Sigmoid colon (tissue), 7 donors: ENCODE results near the gene COBLL1. TPM values are rescaled to one million over a fixed set of nuclear protein-coding genes. Genes with fewer than 3 reads are reported as not detected.

Source experiments
- DNase-seq: peaks from one replicate; pipeline ENCODE4 v3.0.0-alpha.2; 2019
- H3K27ac ChIP-seq, 4 donors: fragments of 200-600 bp; sonication (generic); one replicate each; pipeline ENCODE4 v1.5.1; 2016 to 2019; ENCODE audit warnings: mild to moderate bottlenecking in 1 of 4
- H3K27me3 ChIP-seq, 3 donors: fragments of 200-600 bp; sonication (generic); one replicate each; pipeline ENCODE4 v1.5.1; 2019; ENCODE audit warnings: mild to moderate bottlenecking in 1 of 3
- H3K36me3 ChIP-seq, 4 donors: fragments of 200-600 bp; sonication (generic); one replicate each; pipeline ENCODE4 v1.5.1; 2016 to 2019
- H3K4me1 ChIP-seq, 4 donors: fragments of 200-600 bp; sonication (generic); one replicate each; pipeline ENCODE4 v1.5.1; 2017 to 2019
- H3K4me3 ChIP-seq, 4 donors: fragments of 200-600 bp; sonication (generic); one replicate each; pipeline ENCODE4 v1.5.1; 2017 to 2019; ENCODE audit warnings: mild to moderate bottlenecking in 2 of 4, moderate library complexity in 1 of 4
- H3K9me3 ChIP-seq, 4 donors: fragments of 200-600 bp in 3 of 4; sonication (generic) in 3 of 4; one replicate each; pipeline versions ENCODE4 v1.5.1 to v1.6.1; 2013 to 2019
- EP300 ChIP-seq, 4 donors: sonication (generic); formaldehyde crosslinking; IDR thresholded peaks; one replicate each; pipeline ENCODE4 v1.6.1; 2017; ENCODE audit warnings: antibody characterized with exemption in 4 of 4
- POLR2A ChIP-seq, 2 donors: fragments of 450-650 bp; IDR thresholded peaks; one replicate each; pipeline ENCODE4 v1.6.1; 2016; ENCODE audit warnings: antibody characterized with exemption in 2 of 2, mild to moderate bottlenecking in 2 of 2, moderate library complexity in 2 of 2
- POLR2AphosphoS5 ChIP-seq, 4 donors: sonication (generic); formaldehyde crosslinking; IDR thresholded peaks; one replicate each; pipeline ENCODE4 v1.6.1; 2017; ENCODE audit warnings: antibody characterized with exemption in 4 of 4
- WGBS, 2 donors: extraction: QIAGEN DNeasy Blood & Tissue Kit; methylation state at CpG; one replicate each; pipeline ENCODE4 v1.1.7; 2013; 5-methylcytosine and 5-hydroxymethylcytosine counted together
- intact Hi-C: fragments of 100-400 bp; cut with DNase I; formaldehyde crosslinking; loops from one replicate; pipeline ENCODE4 v1.15.1; 2023
- polyA plus RNA-seq, 3 donors: library from polyadenylated mRNA; stranded (reverse); fragments of 200-250 nt; gene quantifications; one replicate each; pipeline ENCODE4 v1.2.3, GENCODE V29; 2013
- total RNA-seq, 4 donors: library from RNA; depleted of rRNA; stranded (reverse); fragments of >200 nt; gene quantifications; one replicate each; pipeline ENCODE4 v1.1.0, GENCODE V29; 2016
- TF ChIP-seq, protein P1 (sequence below), 4 experiments: fragments of 450-650 bp in 3 of 4; fragments of 200-600 bp in 1 of 4; IDR thresholded peaks; one replicate each; pipeline ENCODE4 v1.5.1; 2016 to 2019; ENCODE audit warnings: antibody characterized with exemption in 4 of 4, mild to moderate bottlenecking in 3 of 4, moderate library complexity in 2 of 4
- donor health status: healthy with polysubstance abuse.
- donor health status: Bipolar disorder and iron deficiency.
- donor health status: healthy.

The COBLL1 gene
- total and polyA plus RNA-seq, 7 donors, result 3.9 to 22.4 (median 17.6) TPM

DNA sequence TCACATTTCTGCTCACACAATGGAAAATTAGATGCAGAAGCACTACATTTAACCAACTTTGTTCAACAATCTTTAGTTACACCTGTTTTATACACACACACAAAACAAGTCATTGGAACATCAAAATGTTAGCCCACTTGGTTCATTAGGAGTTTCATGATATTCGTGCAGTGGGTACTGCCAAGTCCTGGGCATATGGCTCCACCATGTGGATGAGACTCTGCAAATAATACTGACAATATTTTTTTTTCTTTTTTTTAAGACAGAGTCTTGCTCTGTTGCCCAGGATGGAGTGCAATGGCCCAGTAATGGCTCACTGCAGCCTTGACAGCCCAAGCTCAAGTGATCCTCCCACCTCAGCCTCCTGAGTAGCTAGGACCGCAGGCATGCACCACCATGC lies 185.9 kb downstream of the COBLL1 start:
- H3K4me1 ChIP-seq, result peaks cover 0 to 6% (median 0%) of the 10 kb centered on the region in 4 donors
- WGBS, 2 donors, result 91 to 93% methylated on average over 2 of the region's 2 CpGs
- no peak for DNase-seq
- TF ChIP-seq POLR2A (IDR thresholded peaks at IDR 0.05) (no peak), EP300 (IDR thresholded peaks at IDR 0.05) (no peak), POLR2AphosphoS5 (IDR thresholded peaks at IDR 0.05) (no peak)
- TF ChIP-seq, protein P1, sequence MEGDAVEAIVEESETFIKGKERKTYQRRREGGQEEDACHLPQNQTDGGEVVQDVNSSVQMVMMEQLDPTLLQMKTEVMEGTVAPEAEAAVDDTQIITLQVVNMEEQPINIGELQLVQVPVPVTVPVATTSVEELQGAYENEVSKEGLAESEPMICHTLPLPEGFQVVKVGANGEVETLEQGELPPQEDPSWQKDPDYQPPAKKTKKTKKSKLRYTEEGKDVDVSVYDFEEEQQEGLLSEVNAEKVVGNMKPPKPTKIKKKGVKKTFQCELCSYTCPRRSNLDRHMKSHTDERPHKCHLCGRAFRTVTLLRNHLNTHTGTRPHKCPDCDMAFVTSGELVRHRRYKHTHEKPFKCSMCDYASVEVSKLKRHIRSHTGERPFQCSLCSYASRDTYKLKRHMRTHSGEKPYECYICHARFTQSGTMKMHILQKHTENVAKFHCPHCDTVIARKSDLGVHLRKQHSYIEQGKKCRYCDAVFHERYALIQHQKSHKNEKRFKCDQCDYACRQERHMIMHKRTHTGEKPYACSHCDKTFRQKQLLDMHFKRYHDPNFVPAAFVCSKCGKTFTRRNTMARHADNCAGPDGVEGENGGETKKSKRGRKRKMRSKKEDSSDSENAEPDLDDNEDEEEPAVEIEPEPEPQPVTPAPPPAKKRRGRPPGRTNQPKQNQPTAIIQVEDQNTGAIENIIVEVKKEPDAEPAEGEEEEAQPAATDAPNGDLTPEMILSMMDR (IDR thresholded peaks at IDR 0.05), result no peak
- peaks cover 0 to 3% (median 0%) of the 10 kb centered on the region in 4 donors for H3K9me3 ChIP-seq
- H3K4me3 ChIP-seq, result no peak overlapping the region
- no peaks in the 10 kb centered on the region for H3K36me3 ChIP-seq
- intact Hi-C loops, result no loop called here
- no peaks in the 10 kb centered on the region for H3K27me3 ChIP-seq
- H3K27ac ChIP-seq, result no peak overlapping the region

DNA sequence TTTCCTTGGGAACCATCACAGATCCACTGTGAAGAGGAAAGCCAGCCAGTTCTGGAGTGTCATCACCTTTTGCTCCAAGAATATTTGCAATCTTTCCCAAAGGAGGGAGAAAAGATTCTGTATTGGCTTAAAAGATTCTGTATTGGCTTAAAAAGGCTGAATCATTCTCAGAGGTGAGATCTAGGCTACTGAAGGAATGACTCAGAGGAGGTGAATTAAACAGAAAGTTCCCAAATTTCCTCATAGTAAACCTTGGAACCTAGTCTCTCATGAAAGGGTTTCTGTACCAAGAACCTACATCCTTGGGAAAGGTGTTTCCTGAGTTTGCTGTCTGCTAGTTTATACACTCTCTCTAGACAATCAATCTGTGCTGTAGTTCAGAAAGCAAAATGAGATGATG lies 186.3 kb downstream of the COBLL1 start:
- DNase-seq, result no peak
- no peak overlapping the region for H3K4me3 ChIP-seq
- H3K9me3 ChIP-seq, result peaks cover 0 to 3% (median under 1%) of the 10 kb centered on the region in 4 donors
- no peak overlapping the region for H3K27ac ChIP-seq
- no peaks in the 10 kb centered on the region for H3K27me3 ChIP-seq
- TF ChIP-seq POLR2AphosphoS5 (IDR thresholded peaks at IDR 0.05) (no peak), EP300 (IDR thresholded peaks at IDR 0.05) (no peak), POLR2A (IDR thresholded peaks at IDR 0.05) (no peak)
- TF ChIP-seq, protein P1 (IDR thresholded peaks at IDR 0.05), result no peak
- no peaks in the 10 kb centered on the region for H3K36me3 ChIP-seq
- H3K4me1 ChIP-seq, result peaks cover 0 to 6% (median 0%) of the 10 kb centered on the region in 4 donors
- intact Hi-C loops, result no loop called here

- DNase-seq, result no peak
- Histone ChIP-seq H3K9me3 (peaks cover 0 to 10% (median 1%) of the 10 kb centered on the region in 4 donors), H3K4me1 (peaks cover 0 to 6% (median 0%) of the 10 kb centered on the region in 4 donors), H3K27ac (peak overlapping the region in 1 of 4 donors; percentile 36), H3K27me3 (no peaks in the 10 kb centered on the region), H3K4me3 (no peak overlapping the region), H3K36me3 (no peaks in the 10 kb centered on the region)
- TF ChIP-seq POLR2AphosphoS5 (IDR thresholded peaks at IDR 0.05), result no peak
- TF ChIP-seq POLR2A (IDR thresholded peaks at IDR 0.05), result no peak
- TF ChIP-seq EP300 (IDR thresholded peaks at IDR 0.05), result no peak
- TF ChIP-seq, protein P1 (IDR thresholded peaks at IDR 0.05), result no peak
- intact Hi-C loops, result no loop called here
- WGBS, 2 donors, result 66 to 76% methylated on average over 1 of the region's 1 CpG
Observed at GRCh38 chr2:164651361-164651760, 190.3 kb downstream of the COBLL1 start.

DNA sequence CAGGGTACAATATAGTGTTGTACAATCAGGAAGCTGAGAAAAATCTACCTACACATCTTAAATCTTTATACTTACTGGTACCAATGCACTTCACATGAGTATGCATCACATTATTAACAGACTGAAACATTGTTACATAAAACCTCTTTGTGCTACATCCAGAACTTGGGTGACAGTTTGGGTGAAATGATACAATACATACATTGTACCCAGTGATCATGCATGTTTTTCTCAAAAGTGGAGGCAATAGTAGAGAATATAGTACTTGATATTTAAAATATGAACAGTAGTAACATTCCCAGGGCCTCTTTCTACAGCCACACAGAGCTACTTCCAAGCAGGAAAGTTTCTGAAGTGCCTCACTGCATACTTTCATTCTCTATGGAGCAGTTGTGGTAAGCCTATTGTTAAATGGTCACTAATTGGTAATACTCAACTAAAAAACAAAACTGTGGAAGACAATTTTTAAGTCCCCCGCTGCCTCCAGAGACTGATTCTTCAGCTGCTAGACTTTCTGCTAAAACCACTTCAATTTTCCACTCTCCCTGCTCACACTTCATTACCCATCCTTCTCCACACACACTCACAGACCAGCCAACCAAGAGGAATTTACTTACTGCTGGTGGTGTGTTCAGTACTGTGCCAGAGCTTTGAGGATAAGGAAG lies 197.5 kb downstream of the COBLL1 start:
- H3K4me1 ChIP-seq, result no peaks in the 10 kb centered on the region
- peaks cover 0 to 4% (median 0%) of the 10 kb centered on the region in 4 donors for H3K9me3 ChIP-seq
- no peak for DNase-seq
- no peaks in the 10 kb centered on the region for H3K36me3 ChIP-seq
- H3K27me3 ChIP-seq, result no peaks in the 10 kb centered on the region
- intact Hi-C loops, result no loop called here
- H3K4me3 ChIP-seq, result no peak overlapping the region
- 97 to 98% methylated on average over 1 of the region's 1 CpG for WGBS, 2 donors
- no peak overlapping the region for H3K27ac ChIP-seq
- no peak for TF ChIP-seq POLR2AphosphoS5 (IDR thresholded peaks at IDR 0.05)
- TF ChIP-seq POLR2A (IDR thresholded peaks at IDR 0.05), result no peak
- TF ChIP-seq, protein P1 (IDR thresholded peaks at IDR 0.05), result no peak
- TF ChIP-seq EP300 (IDR thresholded peaks at IDR 0.05), result no peak
